HG03159 (cell line): ENCODE results near the gene ATG2B.

ENCODE experiments used
- ATAC-seq: cut with Tn5 transposase; IDR thresholded peaks from one replicate; pipeline ENCODE4 v1.9.1; 2021; ENCODE audit warnings: mild to moderate bottlenecking, moderate library complexity; ENCODE audit not compliant: unreplicated experiment

The ATG2B gene

DNA sequence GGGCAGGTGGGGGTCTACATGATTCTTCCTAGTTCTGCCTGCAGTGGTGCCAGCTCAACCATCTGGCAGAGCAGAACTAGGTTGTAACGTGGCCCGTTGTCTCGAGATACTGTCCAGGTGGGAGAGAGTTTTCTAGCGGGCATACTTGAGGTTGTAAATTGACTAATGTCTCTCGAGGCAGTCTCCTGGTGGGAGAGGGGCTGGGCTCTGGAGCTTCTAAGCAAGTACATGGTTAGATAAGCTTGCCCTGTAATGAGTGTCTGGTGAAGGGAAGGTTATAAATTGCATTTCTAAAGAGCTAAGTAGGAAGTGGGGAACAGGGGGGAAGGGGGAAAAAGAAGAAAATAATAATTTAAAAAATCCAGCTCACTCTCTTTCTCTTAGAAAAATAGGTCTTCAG is 89.0 kb downstream of the ATG2B start:
- ATAC-seq, result no peak

- ATAC-seq, result no peak
These were observed 89.5 kb downstream of the ATG2B start for GRCh38 chr14:96273629-96274028.

DNA sequence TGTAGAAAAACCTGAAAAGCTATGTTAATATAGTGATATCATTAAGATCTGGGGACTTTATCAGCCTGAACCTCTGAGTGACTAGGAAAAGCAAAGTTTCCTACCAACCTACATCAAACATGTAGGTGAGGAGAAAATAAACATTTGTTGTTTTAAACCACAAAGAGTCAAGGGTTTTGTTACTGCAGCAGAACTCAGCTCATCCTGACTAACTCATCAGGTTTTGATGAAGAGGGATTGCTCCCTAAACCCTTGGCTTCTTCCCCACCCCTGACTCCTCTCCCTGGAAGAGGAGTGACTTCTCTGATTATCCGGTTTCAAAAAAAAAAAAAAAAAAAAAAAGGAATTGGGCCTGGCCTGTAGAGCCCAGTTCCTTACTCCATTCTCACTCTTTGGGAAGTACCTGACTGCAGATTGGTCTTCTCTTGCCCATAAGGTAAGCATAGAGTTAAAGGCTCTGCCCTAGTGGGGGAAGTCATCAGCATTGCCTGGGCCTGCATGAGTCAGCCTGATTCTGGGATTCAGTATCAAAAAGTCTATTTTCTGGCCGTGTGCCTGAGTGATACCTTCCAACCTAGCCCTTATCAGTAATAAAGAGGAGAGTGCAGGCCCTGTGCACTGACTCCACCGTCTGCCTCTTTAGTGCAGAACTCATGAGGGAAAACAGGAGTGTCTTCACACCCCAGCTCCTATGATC is 90.2 kb downstream of the ATG2B start:
- ATAC-seq, result no peak

DNA sequence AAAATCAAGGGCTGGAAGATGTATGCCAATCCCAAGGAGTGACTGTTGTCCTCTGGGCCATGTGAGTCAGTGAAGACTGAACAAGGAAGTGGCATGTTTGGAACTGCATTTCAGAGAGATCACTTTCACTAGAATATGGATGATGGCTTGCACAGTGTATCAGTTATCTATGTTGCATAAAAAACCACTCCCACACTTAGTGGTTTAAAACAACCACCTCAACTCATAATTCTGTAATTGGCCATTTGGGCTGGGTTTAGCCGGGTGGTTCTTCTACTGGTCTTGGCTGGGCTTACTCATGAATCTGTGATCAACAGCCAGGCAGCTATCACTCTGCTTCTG is 91.7 kb downstream of the ATG2B start:
- no peak for ATAC-seq

DNA sequence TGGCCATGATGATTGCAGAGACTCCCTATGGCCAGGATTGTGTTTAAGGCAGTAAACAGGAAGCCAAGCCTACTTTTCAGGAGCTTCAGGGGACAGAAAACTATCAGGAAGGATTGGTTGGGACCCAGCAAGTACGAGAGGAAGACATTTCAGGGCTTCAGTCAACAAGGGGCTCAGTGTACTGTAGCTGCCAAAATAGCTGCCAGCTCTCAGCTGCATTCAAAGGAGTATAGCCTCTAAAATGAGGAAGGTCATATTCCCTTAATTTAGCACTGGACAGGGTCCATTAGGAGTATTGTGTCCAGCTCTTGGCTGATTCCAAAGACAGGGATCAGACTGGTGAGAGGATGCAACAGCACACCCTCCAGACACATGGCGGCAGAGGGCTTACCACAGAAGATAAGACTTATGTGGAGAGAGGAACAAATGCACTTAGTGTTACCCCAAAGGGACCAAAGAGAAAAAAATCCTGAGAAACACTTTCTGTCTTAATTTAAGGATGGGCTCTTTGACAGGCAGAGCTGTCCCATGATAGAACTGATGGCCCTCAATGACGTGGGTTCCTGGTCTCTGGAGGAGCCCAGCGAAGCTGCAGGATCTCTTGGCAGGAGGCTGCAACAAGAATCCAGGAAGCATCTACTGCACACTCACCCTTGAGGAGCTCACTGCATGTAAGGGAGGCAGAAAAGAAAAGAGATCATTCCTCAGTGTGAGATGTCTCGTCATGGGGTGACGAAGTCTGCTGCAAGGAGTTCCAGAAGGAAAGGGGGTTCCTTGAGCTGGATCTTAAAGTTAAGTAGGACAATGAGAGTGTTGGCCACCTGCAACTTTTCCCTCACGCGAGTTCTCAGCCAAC is 92.3 kb downstream of the ATG2B start:
- ATAC-seq, result no peak

- ATAC-seq, result no peak
These were observed 93.8 kb downstream of the ATG2B start for GRCh38 chr14:96269359-96269710.

GRCh38 chr14:96268431-96269358 is 94.4 kb downstream of the ATG2B start:
- no peak for ATAC-seq

GRCh38 chr14:96267916-96268315 is 95.2 kb downstream of the ATG2B start:
- ATAC-seq, result no peak

DNA sequence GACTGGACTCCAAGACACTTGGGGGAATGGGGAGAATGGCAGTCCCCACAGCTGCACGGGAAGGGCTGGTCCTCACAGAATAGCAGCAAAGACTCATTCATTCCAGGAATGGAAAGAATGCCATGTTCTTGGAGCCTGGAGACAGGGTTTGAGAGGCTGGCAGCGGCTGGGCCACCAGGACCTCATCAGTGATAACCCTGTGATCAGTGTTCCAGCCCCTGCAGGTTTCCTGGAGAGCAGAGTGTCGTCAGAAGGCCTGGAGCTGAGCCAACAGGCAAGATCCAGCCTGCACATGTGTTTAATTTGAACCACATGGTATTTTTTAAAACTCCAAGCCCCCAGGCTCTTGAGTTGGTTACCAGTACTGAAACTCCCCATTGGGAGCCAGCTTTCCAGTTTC is 95.8 kb downstream of the ATG2B start:
- no peak for ATAC-seq

DNA sequence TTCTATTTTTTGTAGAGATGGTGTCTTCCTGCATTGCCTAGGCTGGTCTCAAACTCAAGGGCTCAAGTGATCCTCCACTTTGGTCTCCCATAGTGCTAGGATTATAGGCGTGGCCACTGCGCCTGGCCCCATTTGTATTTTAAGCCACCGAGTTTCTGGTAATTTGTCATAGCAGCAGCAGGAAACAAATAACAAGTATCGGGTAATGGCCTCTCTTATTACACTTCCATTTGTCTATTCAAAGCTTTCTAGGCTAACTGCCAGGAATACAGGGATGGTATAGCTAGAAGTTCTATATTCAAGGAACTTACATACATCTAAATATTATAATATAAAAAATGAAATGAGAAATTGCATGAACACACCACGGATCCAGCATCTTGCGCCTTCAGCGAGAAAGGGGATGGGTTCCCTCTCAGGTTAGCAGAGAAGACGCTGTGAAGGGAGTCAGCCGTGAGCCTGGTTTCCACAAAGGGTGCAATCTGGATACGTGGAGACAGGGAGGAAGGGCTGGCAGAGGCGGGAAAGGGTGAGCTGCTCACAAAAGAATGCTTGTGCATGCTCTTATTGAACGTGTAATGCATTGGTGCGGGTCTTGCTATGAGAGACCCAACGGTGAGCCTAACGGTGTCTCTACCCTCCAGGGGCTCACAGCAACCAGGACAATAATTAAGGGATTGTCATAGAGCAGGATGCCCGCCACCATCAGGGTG is 97.6 kb downstream of the ATG2B start:
- no peak for ATAC-seq

DNA sequence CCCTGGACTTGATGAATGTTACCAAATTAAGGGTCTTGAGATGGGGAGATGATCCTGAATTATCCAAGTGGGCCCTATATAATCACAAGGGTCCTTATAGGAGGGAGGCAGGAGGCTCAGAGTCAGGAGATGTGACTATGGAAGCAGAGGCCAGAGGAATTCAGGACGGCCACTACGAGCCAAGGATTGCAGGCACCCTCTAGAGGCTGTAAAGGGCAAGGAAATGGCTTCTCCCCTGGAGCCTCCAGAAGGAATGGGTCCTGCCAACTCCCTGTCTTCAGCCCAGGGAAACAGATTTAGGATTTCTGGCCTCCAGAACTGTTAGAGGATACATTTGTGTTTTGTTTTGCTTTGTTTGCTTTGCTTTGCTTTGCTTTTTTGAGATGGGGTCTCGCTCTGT is 98.3 kb downstream of the ATG2B start:
- ATAC-seq, result no peak

DNA sequence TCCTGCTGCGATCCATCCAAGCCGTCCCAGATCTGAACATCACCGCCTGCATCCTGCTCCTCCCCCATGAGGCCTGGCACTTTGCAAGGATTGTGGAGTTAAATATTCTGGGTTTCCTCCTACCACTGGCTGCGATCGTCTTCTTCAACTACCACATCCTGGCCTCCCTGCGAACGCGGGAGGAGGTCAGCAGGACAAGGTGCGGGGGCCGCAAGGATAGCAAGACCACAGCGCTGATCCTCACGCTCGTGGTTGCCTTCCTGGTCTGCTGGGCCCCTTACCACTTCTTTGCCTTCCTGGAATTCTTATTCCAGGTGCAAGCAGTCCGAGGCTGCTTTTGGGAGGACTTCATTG is 99.0 kb downstream of the ATG2B start:
- ATAC-seq, result no peak

GRCh38 chr14:96263347-96264199 is 99.6 kb downstream of the ATG2B start:
- ATAC-seq, result no peak

- no peak for ATAC-seq
These were observed 101.1 kb downstream of the ATG2B start for GRCh38 chr14:96261772-96262655.

GRCh38 chr14:96261053-96261452 is 102.1 kb downstream of the ATG2B start:
- ATAC-seq, result no peak

GRCh38 chr14:96260341-96260821 is 102.8 kb downstream of the ATG2B start:
- ATAC-seq, result no peak

- ATAC-seq, result no peak
These were observed 105.2 kb downstream of the ATG2B start for GRCh38 chr14:96257900-96258299.

DNA sequence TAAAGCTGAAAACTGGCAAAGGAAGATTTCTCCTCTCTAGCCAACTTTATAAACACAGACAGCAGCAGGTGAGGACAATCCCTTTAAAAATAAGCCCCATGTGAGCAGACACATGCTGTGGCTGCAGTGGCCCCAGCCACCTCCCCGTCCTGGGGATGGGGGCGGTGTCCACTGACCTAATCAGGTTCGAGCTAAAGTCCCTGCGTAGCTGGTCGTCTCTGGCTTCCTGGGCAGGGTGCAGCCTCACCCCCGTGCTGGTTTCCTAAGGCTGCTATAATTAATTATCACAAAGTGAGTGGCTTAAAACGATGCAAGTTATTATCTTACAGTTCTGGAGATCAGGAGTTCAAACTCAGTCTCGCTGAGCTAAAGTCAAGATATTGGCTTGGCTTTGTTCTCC is 106.1 kb downstream of the ATG2B start:
- ATAC-seq, result no peak

GRCh38 chr14:96256407-96256806 is 106.7 kb downstream of the ATG2B start:
- ATAC-seq, result no peak
